GM13976 (cell line): Measurements from ENCODE around the gene SV2B.

Experiments used
- DNase-seq: peaks from one replicate; pipeline ENCODE4 v3.0.0; 2012; ENCODE audit warnings: low spot score
- CTCF ChIP-seq: IDR thresholded peaks from 2 replicates; pipeline ENCODE4 v1.5.1; 2012; ENCODE audit warnings: borderline replicate concordance, mild to moderate bottlenecking; ENCODE audit not compliant: insufficient read depth; ENCODE audit errors: extremely low read depth, missing control alignments, control extremely low read depth
- in situ Hi-C: fragments of 300-500 bp; cut with MboI; formaldehyde crosslinking; loops from one replicate; pipeline ENCODE4 v1.12.0; 2022; ENCODE audit warnings: low sequenced_read_pairs, mixed read lengths, inconsistent platforms; ENCODE audit not compliant: unreplicated experiment

Gene SV2B

GRCh38 chr15:91238644-91239425 lies 138.8 kb downstream of the SV2B start:
- in situ Hi-C loops: no loop called here
- DNase-seq: no peak
- TF ChIP-seq CTCF: no peak

GRCh38 chr15:91243826-91244225 lies 143.8 kb downstream of the SV2B start:
- no peak for DNase-seq
- in situ Hi-C loops: no loop called here
- no peak for TF ChIP-seq CTCF

- no peak for TF ChIP-seq CTCF
- in situ Hi-C loops: no loop called here
- no peak for DNase-seq
These were observed 144.9 kb downstream of the SV2B start for GRCh38 chr15:91244919-91245318.

GRCh38 chr15:91246998-91247397 lies 146.9 kb downstream of the SV2B start:
- no peak for TF ChIP-seq CTCF
- in situ Hi-C loops: no loop called here
- no peak for DNase-seq

GRCh38 chr15:91249591-91249990 lies 149.5 kb downstream of the SV2B start:
- DNase-seq: no peak
- no peak for TF ChIP-seq CTCF
- in situ Hi-C loops: no loop called here

- in situ Hi-C loops: no loop called here
- no peak for DNase-seq
- no peak for TF ChIP-seq CTCF
These were observed 152.3 kb downstream of the SV2B start for GRCh38 chr15:91252322-91252721.

- in situ Hi-C loops: no loop called here
- TF ChIP-seq CTCF: no peak
- DNase-seq: no peak
These were observed 152.7 kb downstream of the SV2B start for GRCh38 chr15:91252756-91253155.
